Uterus (tissue), 2 donors: ENCODE results near the gene PRR23E.

Experiments
- CTCF ChIP-seq, 4 experiments: fragments of 200-600 bp in 2 of 4; fragments of 450-650 bp in 2 of 4; sonication (generic) in 2 of 4; IDR thresholded peaks; one replicate each; pipeline ENCODE4 v1.5.1; 2016 to 2019; ENCODE audit warnings: antibody characterized with exemption in 4 of 4, mild to moderate bottlenecking in 2 of 4, moderate library complexity in 1 of 4
- POLR2A ChIP-seq, 2 donors: fragments of 450-650 bp; IDR thresholded peaks; one replicate each; pipeline ENCODE4 v1.6.1; 2016; ENCODE audit warnings: antibody characterized with exemption in 2 of 2, mild to moderate bottlenecking in 1 of 2, moderate library complexity in 1 of 2

- no peak for TF ChIP-seq CTCF (IDR thresholded peaks at IDR 0.05)
- TF ChIP-seq POLR2A (IDR thresholded peaks at IDR 0.05) = no peak
These were observed 21.6 kb upstream of the PRR23E start for GRCh38 chr3:127171320-127171719.
